Measurements from ENCODE around the gene VIL1.

DNA sequence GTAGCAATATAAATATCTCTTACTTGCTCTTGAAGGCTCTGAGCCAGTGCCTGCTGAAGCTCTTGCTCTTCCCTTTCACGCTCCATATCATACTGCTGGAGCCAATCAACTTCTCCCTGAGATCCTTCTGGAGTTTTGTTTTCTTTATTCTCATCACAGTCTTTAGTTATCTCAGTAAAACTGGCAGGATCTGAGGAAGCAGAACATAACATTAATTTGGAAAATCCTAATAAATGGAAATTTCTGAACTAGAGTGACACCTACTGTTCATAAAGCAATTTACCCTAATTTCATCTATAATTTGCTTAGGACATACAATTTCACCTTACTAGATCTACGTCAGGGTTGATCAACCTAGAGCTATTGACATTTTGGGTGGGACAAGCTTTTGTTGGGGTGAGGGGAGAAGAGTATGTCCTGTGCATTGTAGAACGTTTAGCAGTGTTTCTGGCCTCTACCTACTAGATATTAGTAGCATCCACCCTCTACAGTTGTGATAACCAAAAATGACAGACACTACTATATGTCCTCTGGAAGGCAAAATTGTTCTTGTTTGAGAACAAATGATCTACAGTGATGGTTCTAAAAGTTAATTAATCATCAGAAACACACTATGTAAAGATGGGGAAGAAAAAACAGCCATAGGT, 47.2 kb downstream of the VIL1 start:
- no peak for TF ChIP-seq NRF1 (conservative IDR thresholded peaks at IDR 0.05 in 1 of 2, IDR thresholded peaks at IDR 0.05 in 1 of 2)
- TF ChIP-seq BRD9 (IDR thresholded peaks at IDR 0.05; ENCODE audit: low read depth, partially characterized antibody): no peak
- TF ChIP-seq TARDBP (IDR thresholded peaks at IDR 0.05): no peak
- TF ChIP-seq EZH2 (IDR thresholded peaks at IDR 0.05; ENCODE audit: borderline replicate concordance, low read depth, low read length): no peak
- no peak for TF ChIP-seq HDGF (IDR thresholded peaks at IDR 0.05)
- TF ChIP-seq, protein P1, sequence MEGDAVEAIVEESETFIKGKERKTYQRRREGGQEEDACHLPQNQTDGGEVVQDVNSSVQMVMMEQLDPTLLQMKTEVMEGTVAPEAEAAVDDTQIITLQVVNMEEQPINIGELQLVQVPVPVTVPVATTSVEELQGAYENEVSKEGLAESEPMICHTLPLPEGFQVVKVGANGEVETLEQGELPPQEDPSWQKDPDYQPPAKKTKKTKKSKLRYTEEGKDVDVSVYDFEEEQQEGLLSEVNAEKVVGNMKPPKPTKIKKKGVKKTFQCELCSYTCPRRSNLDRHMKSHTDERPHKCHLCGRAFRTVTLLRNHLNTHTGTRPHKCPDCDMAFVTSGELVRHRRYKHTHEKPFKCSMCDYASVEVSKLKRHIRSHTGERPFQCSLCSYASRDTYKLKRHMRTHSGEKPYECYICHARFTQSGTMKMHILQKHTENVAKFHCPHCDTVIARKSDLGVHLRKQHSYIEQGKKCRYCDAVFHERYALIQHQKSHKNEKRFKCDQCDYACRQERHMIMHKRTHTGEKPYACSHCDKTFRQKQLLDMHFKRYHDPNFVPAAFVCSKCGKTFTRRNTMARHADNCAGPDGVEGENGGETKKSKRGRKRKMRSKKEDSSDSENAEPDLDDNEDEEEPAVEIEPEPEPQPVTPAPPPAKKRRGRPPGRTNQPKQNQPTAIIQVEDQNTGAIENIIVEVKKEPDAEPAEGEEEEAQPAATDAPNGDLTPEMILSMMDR (IDR thresholded peaks at IDR 0.05 in 2 of 3, conservative IDR thresholded peaks at IDR 0.05 in 1 of 3; ENCODE audit: insufficient read depth in 2 of 3, low read depth in 1 of 3, low read length in 3 of 3): peak; percentile 17 to 52 (median 29); a peak in 3 of 6 replicates
- TF ChIP-seq ELF1 (tag; IDR thresholded peaks at IDR 0.05): no peak

All from K562 (cell line).